Astrocyte (in vitro differentiated cells and primary cell): ENCODE measurements around the gene GPC3.

Source experiments
- EZH2 ChIP-seq: IDR thresholded peaks from 2 replicates; pipeline ENCODE4 v1.6.1; 2012; ENCODE audit warnings: mild to moderate bottlenecking, low read length, inconsistent platforms; ENCODE audit not compliant: insufficient read depth
- TF ChIP-seq, protein P1 (sequence below): IDR thresholded peaks from 2 replicates; pipeline ENCODE4 v1.5.1; 2011; ENCODE audit warnings: low read depth, mild to moderate bottlenecking, inconsistent platforms, low read length, moderate library complexity; ENCODE audit not compliant: insufficient read depth

- TF ChIP-seq, protein P1, sequence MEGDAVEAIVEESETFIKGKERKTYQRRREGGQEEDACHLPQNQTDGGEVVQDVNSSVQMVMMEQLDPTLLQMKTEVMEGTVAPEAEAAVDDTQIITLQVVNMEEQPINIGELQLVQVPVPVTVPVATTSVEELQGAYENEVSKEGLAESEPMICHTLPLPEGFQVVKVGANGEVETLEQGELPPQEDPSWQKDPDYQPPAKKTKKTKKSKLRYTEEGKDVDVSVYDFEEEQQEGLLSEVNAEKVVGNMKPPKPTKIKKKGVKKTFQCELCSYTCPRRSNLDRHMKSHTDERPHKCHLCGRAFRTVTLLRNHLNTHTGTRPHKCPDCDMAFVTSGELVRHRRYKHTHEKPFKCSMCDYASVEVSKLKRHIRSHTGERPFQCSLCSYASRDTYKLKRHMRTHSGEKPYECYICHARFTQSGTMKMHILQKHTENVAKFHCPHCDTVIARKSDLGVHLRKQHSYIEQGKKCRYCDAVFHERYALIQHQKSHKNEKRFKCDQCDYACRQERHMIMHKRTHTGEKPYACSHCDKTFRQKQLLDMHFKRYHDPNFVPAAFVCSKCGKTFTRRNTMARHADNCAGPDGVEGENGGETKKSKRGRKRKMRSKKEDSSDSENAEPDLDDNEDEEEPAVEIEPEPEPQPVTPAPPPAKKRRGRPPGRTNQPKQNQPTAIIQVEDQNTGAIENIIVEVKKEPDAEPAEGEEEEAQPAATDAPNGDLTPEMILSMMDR = no peak
- no peak for TF ChIP-seq EZH2
These were observed 127.6 kb downstream of the GPC3 start for GRCh38 chrX:133857640-133858269.
